DOHH2 (cell line): ENCODE data around the gene CNPY4.

Experiments used
- H3F3A ChIP-seq: fragments of 200-600 bp; sonication (generic), shearing (Covaris generic); 2 replicates; pipeline ENCODE4 v1.6.0; 2016; ENCODE audit warnings: antibody characterized with exemption, mild to moderate bottlenecking; ENCODE audit not compliant: control insufficient read depth, insufficient read depth
- H3K27ac ChIP-seq: fragments of 200-600 bp; sonication (generic); 2 replicates; pipeline ENCODE4 v1.5.1; 2014; ENCODE audit warnings: low read depth, mild to moderate bottlenecking, low read length, moderate library complexity
- H3K27me3 ChIP-seq: fragments of 200-600 bp; sonication (generic); 2 replicates; pipeline ENCODE4 v1.6.1; 2014; ENCODE audit warnings: mild to moderate bottlenecking, low read length, mixed read lengths; ENCODE audit not compliant: control insufficient read depth
- H3K36me3 ChIP-seq: fragments of 200-600 bp; sonication (generic); 2 replicates; pipeline ENCODE4 v1.6.1; 2014; ENCODE audit warnings: mild to moderate bottlenecking, low read length, moderate library complexity, mixed read lengths; ENCODE audit not compliant: control insufficient read depth
- H3K4me1 ChIP-seq: fragments of 200-600 bp; sonication (generic); 2 replicates; pipeline ENCODE4 v1.6.1; 2014; ENCODE audit warnings: mild to moderate bottlenecking, low read length, mixed read lengths; ENCODE audit not compliant: control insufficient read depth
- H3K4me2 ChIP-seq: fragments of 200-600 bp; sonication (generic); 2 replicates; pipeline ENCODE4 v1.6.0; 2014; ENCODE audit warnings: mild to moderate bottlenecking, low read length, moderate library complexity
- H3K4me3 ChIP-seq: fragments of 200-600 bp; sonication (generic); 2 replicates; pipeline ENCODE4 v1.5.1; 2014; ENCODE audit warnings: mild to moderate bottlenecking, low read length, mixed read lengths
- H3K79me2 ChIP-seq: fragments of 200-600 bp; sonication (generic); 2 replicates; pipeline ENCODE4 v1.6.1; 2014; ENCODE audit warnings: mild to moderate bottlenecking, low read length, mixed read lengths; ENCODE audit not compliant: control insufficient read depth
- H3K9me2 ChIP-seq: fragments of 200-600 bp; sonication (generic); replicated peaks from 2 replicates; pipeline ENCODE4 v1.6.1; 2014; ENCODE audit warnings: mild to moderate bottlenecking, low read length, mixed read lengths; ENCODE audit not compliant: control insufficient read depth
- H3K9me3 ChIP-seq: fragments of 200-600 bp; sonication (generic); 2 replicates; pipeline ENCODE4 v1.6.1; 2014; ENCODE audit warnings: antibody characterized with exemption, low read length, mixed read lengths; ENCODE audit not compliant: control insufficient read depth, insufficient read depth
- H4K20me1 ChIP-seq: fragments of 200-600 bp; sonication (generic); 2 replicates; pipeline ENCODE4 v1.6.0; 2014; ENCODE audit warnings: low read depth, mild to moderate bottlenecking, antibody characterized with exemption, low read length, moderate library complexity; ENCODE audit not compliant: control insufficient read depth, insufficient read depth
- CTCF ChIP-seq: fragments of 200-600 bp; sonication (generic); IDR thresholded peaks from one replicate; pipeline ENCODE4 v1.5.1; 2014; ENCODE audit warnings: antibody characterized with exemption, mild to moderate bottlenecking, low read depth, low read length; ENCODE audit not compliant: poor library complexity, severe bottlenecking
- EZH2phosphoT487 ChIP-seq: fragments of 200-600 bp; sonication (generic); IDR thresholded peaks from 2 replicates; pipeline ENCODE4 v1.6.1; 2017; ENCODE audit warnings: borderline replicate concordance, mild to moderate bottlenecking, antibody characterized with exemption, low read length, moderate library complexity, mixed read lengths

CNPY4 gene

GRCh38 chr7:100119072-100119969 is at the start of gene CNPY4, which contains the start of gene TAF6:
Gene CNPY4 (plus strand): TSS chr7:100119634. CDS start chr7:100119745, 111 bp downstream.
Gene TAF6 (minus strand): TSS chr7:100119358. CDS start chr7:100114209, 5,149 bp downstream.
- H3K27ac ChIP-seq, result peak within 1 kb of the TSS; percentile 62
- H3K36me3 ChIP-seq, result peaks cover 19% of the 10 kb centered on the region
- no peak for TF ChIP-seq CTCF
- no peak for TF ChIP-seq EZH2phosphoT487
- H3K4me1 ChIP-seq, result peaks cover 24% of the 10 kb centered on the region
- H3K27me3 ChIP-seq, result no peaks in the 10 kb centered on the region
- no peaks in the 10 kb centered on the region for H3K9me2 ChIP-seq
- peaks cover 41% of the 10 kb centered on the region for H3K79me2 ChIP-seq
- no peaks in the 10 kb centered on the region for H4K20me1 ChIP-seq
- H3K4me3 ChIP-seq, result peak within 1 kb of the TSS; percentile 82
- no peaks in the 10 kb centered on the region for H3K9me3 ChIP-seq
- peak within 1 kb of the TSS; percentile 67 for H3K4me2 ChIP-seq
- H3F3A ChIP-seq, result peaks cover 10% of the 10 kb centered on the region

DNA sequence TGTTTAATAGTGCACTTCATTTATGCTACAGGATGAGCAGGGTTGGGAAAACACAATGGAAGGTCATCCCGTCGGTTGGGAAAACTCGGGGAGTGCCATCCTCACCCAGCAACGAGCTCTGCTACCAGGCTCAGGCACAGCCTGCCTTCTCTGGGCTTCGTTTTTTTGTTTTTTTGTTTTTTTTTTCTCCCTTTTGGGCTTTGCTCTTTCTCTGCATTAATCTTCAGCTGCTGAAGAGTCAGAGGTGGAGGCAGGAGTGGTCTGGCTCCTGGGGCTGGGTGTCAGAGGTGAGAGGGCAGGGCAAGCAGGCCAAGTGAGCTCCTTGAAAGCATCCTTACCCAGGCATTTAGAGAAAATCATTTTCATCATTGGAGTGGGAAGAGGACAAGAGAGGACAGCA is 49.4 kb upstream of the CNPY4 start:
- no peak overlapping the region for H3K27ac ChIP-seq
- no peak overlapping the region for H3K4me3 ChIP-seq
- H3K9me3 ChIP-seq, result peaks cover 28% of the 10 kb centered on the region
- TF ChIP-seq CTCF, result no peak
- no peaks in the 10 kb centered on the region for H3K9me2 ChIP-seq
- H4K20me1 ChIP-seq, result no peaks in the 10 kb centered on the region
- no peaks in the 10 kb centered on the region for H3F3A ChIP-seq
- H3K79me2 ChIP-seq, result no peaks in the 10 kb centered on the region
- no peak overlapping the region for H3K4me2 ChIP-seq
- no peaks in the 10 kb centered on the region for H3K27me3 ChIP-seq
- H3K36me3 ChIP-seq, result peaks cover 63% of the 10 kb centered on the region
- no peaks in the 10 kb centered on the region for H3K4me1 ChIP-seq

- no peaks in the 10 kb centered on the region for H3F3A ChIP-seq
- H3K36me3 ChIP-seq, result peaks cover 71% of the 10 kb centered on the region
- TF ChIP-seq EZH2phosphoT487 (no peak), CTCF (no peak)
- no peak overlapping the region for H3K4me2 ChIP-seq
- no peaks in the 10 kb centered on the region for H3K4me1 ChIP-seq
- H3K27ac ChIP-seq, result no peak overlapping the region
- H3K4me3 ChIP-seq, result no peak overlapping the region
- no peaks in the 10 kb centered on the region for H3K79me2 ChIP-seq
- peaks cover 28% of the 10 kb centered on the region for H3K9me3 ChIP-seq
- H4K20me1 ChIP-seq, result no peaks in the 10 kb centered on the region
- H3K27me3 ChIP-seq, result no peaks in the 10 kb centered on the region
- H3K9me2 ChIP-seq, result no peaks in the 10 kb centered on the region
Observed at GRCh38 chr7:100071018-100071723, 48.3 kb upstream of the CNPY4 start.
